HCT116 (cell line): ENCODE measurements around the gene PDSS2.

Experiments used
- POLR2AphosphoS5 ChIP-seq: IDR thresholded peaks from 2 replicates; pipeline ENCODE4 v1.6.1; 2011; ENCODE audit warnings: mild to moderate bottlenecking, low read depth, low read length, moderate library complexity
- TF ChIP-seq, protein P1 (sequence below): IDR thresholded peaks from 2 replicates; pipeline ENCODE4 v1.6.1; 2012

DNA sequence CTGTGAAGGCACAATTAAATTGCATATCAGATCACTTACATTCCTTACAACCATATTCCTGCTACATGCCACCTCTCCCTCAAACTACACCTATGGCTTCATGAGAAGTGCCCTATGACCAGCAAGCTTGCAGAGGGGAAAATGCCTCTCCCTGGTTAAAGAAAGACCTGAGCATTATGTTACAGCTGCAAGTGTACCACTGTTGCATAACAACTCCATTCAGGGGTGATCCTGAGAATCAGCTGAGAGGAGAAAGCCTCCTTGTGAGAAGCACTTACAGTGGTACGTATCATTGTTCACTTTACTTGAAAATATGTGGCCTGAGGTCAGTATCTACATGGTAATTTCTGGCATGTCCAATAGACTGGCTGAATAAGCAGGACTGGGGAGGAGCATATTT lies 20.0 kb downstream of the PDSS2 start:
- no peak for TF ChIP-seq POLR2AphosphoS5
- TF ChIP-seq, protein P1, sequence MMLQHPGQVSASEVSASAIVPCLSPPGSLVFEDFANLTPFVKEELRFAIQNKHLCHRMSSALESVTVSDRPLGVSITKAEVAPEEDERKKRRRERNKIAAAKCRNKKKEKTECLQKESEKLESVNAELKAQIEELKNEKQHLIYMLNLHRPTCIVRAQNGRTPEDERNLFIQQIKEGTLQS: no peak
